HUES48 (cell line): ENCODE measurements around the gene GADL1.
A peak's percentile ranks its signal among the peaks of the same experiment; 100 is the strongest.

Experiments used
- H3K27ac ChIP-seq: one replicate; pipeline ENCODE4 v1.7.0; 2013; ENCODE audit warnings: low read depth, low read length, inconsistent platforms
- H3K27me3 ChIP-seq: 2 replicates; pipeline ENCODE4 v1.6.1; 2013; ENCODE audit warnings: mild to moderate bottlenecking, low read length; ENCODE audit not compliant: control insufficient read depth, insufficient read depth
- H3K36me3 ChIP-seq: 2 replicates; pipeline ENCODE4 v1.6.1; 2013; ENCODE audit warnings: low read length; ENCODE audit not compliant: control insufficient read depth, insufficient read depth
- H3K4me1 ChIP-seq: 2 replicates; pipeline ENCODE4 v1.6.1; 2013; ENCODE audit warnings: mild to moderate bottlenecking, low read length; ENCODE audit not compliant: control insufficient read depth, insufficient read depth
- H3K4me3 ChIP-seq: 2 replicates; pipeline ENCODE4 v1.5.1; 2013; ENCODE audit warnings: mild to moderate bottlenecking, low read depth, low read length
- H3K9ac ChIP-seq: 2 replicates; pipeline ENCODE4 v1.6.1; 2013; ENCODE audit warnings: mild to moderate bottlenecking, low read depth, low read length, moderate library complexity
- H3K9me3 ChIP-seq: 2 replicates; pipeline ENCODE4 v1.6.1; 2013; ENCODE audit warnings: low read length; ENCODE audit not compliant: control insufficient read depth, insufficient read depth

Gene GADL1

GRCh38 chr3:30918761-30919160 is 24.3 kb upstream of the GADL1 start:
- no peak overlapping the region for H3K4me3 ChIP-seq
- H3K9ac ChIP-seq = no peak overlapping the region
- no peaks in the 10 kb centered on the region for H3K36me3 ChIP-seq
- H3K4me1 ChIP-seq = no peaks in the 10 kb centered on the region
- H3K27ac ChIP-seq = no peak overlapping the region
- no peaks in the 10 kb centered on the region for H3K9me3 ChIP-seq
- no peaks in the 10 kb centered on the region for H3K27me3 ChIP-seq

- no peaks in the 10 kb centered on the region for H3K36me3 ChIP-seq
- H3K9me3 ChIP-seq = no peaks in the 10 kb centered on the region
- H3K4me1 ChIP-seq = no peaks in the 10 kb centered on the region
- H3K27ac ChIP-seq = no peak overlapping the region
- H3K4me3 ChIP-seq = no peak overlapping the region
- no peaks in the 10 kb centered on the region for H3K27me3 ChIP-seq
- no peak overlapping the region for H3K9ac ChIP-seq
Observed at GRCh38 chr3:30915782-30916181, 21.3 kb upstream of the GADL1 start.

GRCh38 chr3:30914696-30915095 is 20.2 kb upstream of the GADL1 start:
- Histone ChIP-seq H3K36me3 (no peaks in the 10 kb centered on the region), H3K4me3 (no peak overlapping the region), H3K9me3 (no peaks in the 10 kb centered on the region), H3K4me1 (no peaks in the 10 kb centered on the region), H3K27ac (no peak overlapping the region), H3K27me3 (no peaks in the 10 kb centered on the region), H3K9ac (no peak overlapping the region)

GRCh38 chr3:30913176-30913575 is 18.7 kb upstream of the GADL1 start:
- Histone ChIP-seq H3K27me3 (no peaks in the 10 kb centered on the region), H3K9ac (no peak overlapping the region), H3K9me3 (no peaks in the 10 kb centered on the region), H3K27ac (no peak overlapping the region), H3K4me3 (no peak overlapping the region), H3K36me3 (no peaks in the 10 kb centered on the region), H3K4me1 (peaks cover 14% of the 10 kb centered on the region)

DNA sequence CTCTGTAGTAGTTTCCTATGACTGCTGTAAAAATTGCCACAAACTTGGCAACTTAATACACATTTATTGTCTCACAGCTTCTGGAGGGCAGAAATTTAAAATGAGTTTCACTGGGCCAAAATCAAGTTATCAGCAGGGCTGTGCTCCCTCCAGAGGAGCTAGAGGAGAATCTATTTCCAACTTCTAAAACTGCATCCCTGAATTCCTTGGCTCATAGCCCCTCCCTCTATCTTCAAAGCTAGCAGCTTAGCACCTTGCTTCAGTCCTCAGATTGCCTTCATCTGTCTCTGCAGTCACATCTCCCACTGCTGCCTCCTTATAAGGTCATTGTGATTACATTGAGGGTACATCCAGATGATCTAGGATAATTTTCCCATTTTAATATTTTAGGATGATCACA is 17.8 kb upstream of the GADL1 start:
- no peaks in the 10 kb centered on the region for H3K9me3 ChIP-seq
- peaks cover 14% of the 10 kb centered on the region for H3K4me1 ChIP-seq
- no peaks in the 10 kb centered on the region for H3K27me3 ChIP-seq
- no peaks in the 10 kb centered on the region for H3K36me3 ChIP-seq
- no peak overlapping the region for H3K4me3 ChIP-seq
- H3K27ac ChIP-seq = no peak overlapping the region
- H3K9ac ChIP-seq = no peak overlapping the region

DNA sequence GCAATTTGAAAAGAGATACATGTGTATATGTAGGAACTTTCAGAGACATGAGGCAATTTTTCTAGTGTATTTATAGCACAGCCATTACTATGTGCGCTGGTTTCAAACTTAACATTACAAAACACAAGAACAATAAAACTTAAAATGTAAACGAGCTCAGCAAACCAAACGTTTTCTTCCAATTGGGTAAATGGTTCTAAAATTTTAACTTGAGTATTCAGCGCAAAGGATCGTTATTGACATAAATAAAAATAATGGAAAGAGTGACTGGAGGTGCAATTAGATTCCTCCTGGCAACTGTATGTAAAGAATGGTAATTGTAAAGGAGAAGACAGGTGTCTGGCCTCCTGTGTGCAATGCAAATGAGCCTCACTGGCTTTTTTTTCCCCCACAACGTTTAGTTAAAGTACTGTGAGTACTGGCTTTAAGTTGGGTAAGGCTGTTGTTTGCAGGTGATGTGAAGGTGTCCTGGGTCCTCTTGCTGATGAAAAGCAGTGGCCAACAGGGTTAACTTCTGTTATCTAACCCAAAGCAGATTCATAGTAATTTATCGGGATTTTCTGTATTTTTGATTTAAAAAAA is 14.1 kb upstream of the GADL1 start:
- no peaks in the 10 kb centered on the region for H3K9me3 ChIP-seq
- no peak overlapping the region for H3K4me3 ChIP-seq
- H3K36me3 ChIP-seq = no peaks in the 10 kb centered on the region
- peaks cover 14% of the 10 kb centered on the region for H3K4me1 ChIP-seq
- no peak overlapping the region for H3K27ac ChIP-seq
- no peaks in the 10 kb centered on the region for H3K27me3 ChIP-seq
- H3K9ac ChIP-seq = no peak overlapping the region

DNA sequence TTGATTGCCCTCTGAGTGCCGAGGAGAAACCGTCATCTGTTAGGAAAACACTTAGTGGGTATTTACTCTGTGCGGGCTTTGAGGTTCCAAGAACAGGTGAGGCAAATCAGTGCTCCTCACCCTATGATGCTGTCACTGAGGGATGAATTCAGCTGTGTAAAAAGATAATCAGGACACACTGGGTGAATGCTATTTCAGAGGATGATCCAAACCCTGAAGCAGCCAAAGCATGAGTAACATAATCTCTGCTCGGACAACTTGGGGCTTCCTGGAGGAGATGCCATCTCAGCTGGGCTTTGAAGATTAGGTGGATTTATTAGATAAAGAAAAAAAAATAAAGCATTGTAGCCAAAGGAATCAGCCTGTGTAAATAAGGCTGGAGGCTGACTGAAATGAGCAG is 10.5 kb upstream of the GADL1 start:
- no peaks in the 10 kb centered on the region for H3K36me3 ChIP-seq
- no peak overlapping the region for H3K27ac ChIP-seq
- no peaks in the 10 kb centered on the region for H3K9me3 ChIP-seq
- peaks cover 14% of the 10 kb centered on the region for H3K4me1 ChIP-seq
- no peak overlapping the region for H3K9ac ChIP-seq
- no peaks in the 10 kb centered on the region for H3K27me3 ChIP-seq
- H3K4me3 ChIP-seq = no peak overlapping the region

DNA sequence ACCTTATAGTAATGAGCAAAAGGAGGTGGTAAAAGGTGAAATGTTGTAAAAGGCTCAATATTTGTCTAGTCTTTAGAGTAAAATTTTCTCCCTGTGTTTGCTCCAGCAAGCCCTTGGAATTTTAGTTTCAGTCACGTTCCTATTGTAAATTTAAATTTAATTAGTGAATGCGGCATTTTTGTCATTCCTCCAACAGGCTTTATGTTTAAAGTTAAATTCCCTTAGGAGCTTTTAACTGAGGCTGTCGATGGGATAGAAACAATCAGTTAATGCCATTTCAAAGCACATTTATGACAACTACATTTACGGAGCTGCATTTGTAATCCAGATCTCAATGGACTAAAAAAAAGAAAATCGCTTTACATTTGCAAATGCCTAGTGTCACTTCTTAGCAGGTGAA is 868 bp upstream of the GADL1 start:
- Histone ChIP-seq H3K27me3 (peaks cover 24% of the 10 kb centered on the region), H3K4me3 (peak overlapping the region; percentile 62), H3K4me1 (peaks cover 38% of the 10 kb centered on the region), H3K9ac (no peak overlapping the region), H3K9me3 (no peaks in the 10 kb centered on the region), H3K27ac (no peak overlapping the region), H3K36me3 (no peaks in the 10 kb centered on the region)

- peak overlapping the region; percentile 62 for H3K4me3 ChIP-seq
- H3K36me3 ChIP-seq = no peaks in the 10 kb centered on the region
- H3K27me3 ChIP-seq = peaks cover 24% of the 10 kb centered on the region
- H3K9me3 ChIP-seq = no peaks in the 10 kb centered on the region
- H3K27ac ChIP-seq = no peak overlapping the region
- peaks cover 44% of the 10 kb centered on the region for H3K4me1 ChIP-seq
- H3K9ac ChIP-seq = no peak overlapping the region
Observed at GRCh38 chr3:30893678-30894325, 659 bp downstream of the GADL1 start.

GRCh38 chr3:30890907-30891306 is 3.6 kb downstream of the GADL1 start:
- Histone ChIP-seq H3K9me3 (no peaks in the 10 kb centered on the region), H3K4me1 (peaks cover 42% of the 10 kb centered on the region), H3K27me3 (peaks cover 24% of the 10 kb centered on the region), H3K9ac (no peak overlapping the region), H3K36me3 (no peaks in the 10 kb centered on the region), H3K27ac (peak overlapping the region; percentile 11), H3K4me3 (no peak overlapping the region)

- H3K4me1 ChIP-seq = peaks cover 15% of the 10 kb centered on the region
- H3K9me3 ChIP-seq = no peaks in the 10 kb centered on the region
Observed at GRCh38 chr3:30886888-30887287, 7.6 kb downstream of the GADL1 start.

More at GRCh38 chr3:30886888-30887287, 7.6 kb downstream of the GADL1 start:
- H3K9ac ChIP-seq = no peak overlapping the region
- H3K27me3 ChIP-seq = no peaks in the 10 kb centered on the region
- H3K4me3 ChIP-seq = no peak overlapping the region
- H3K36me3 ChIP-seq = no peaks in the 10 kb centered on the region
- no peak overlapping the region for H3K27ac ChIP-seq
